NOMO-1 (cell line): ENCODE results near the gene EZR.

ENCODE experiments used
- DNase-seq, 2 experiments: peaks; one replicate each; lab custom pipeline; 2025; ENCODE audit not compliant: unreplicated experiment in 2 of 2; lab: John Stamatoyannopoulos, UW

Gene EZR

GRCh38 chr6:158819213-158819976, at the start of gene EZR:
Gene EZR (minus strand): TSS chr6:158819368. CDS start chr6:158818093, 1,275 bp downstream.
- peak; percentile 65 to 82 for DNase-seq

DNA sequence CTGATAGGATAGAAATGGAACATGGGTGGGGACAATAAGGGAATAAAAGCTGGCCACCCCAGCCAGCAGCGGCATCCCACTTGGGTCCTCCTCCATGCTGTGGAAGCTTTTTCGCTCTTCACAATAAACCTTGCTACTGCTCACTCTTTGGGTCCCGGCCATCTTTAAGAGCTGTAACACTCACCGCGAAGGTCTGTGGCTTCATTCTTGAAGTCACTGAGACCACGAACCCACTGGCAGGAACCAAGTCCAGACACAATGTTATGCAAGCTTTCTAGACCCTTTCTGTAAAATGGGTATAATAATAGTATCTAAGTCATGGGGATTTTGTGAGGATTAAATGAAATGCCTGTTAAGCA, 48.9 kb upstream of the EZR start:
- no peak for DNase-seq

- no peak for DNase-seq
Observed at GRCh38 chr6:158867381-158868121, 48.4 kb upstream of the EZR start.

DNA sequence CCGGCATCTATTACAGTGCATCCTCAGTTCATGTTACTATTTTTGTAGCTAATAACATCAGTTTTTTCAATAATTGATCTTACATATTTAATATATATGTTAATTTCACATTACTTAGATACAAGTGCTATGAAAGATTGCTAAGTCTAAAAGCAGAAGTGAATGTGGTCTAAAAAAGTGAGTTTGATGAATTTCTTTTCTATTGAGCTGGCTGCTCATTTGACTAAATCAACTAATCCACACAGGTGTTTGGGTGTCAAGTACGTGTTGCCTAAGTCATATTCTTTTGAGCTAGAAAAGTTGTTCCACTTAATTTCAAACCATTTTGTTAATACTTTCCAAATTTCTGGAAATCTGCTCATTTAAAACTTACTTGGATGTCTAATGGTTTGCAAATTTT, 46.6 kb upstream of the EZR start:
- peak in 1 of 2 experiments; percentile 86 for DNase-seq

DNA sequence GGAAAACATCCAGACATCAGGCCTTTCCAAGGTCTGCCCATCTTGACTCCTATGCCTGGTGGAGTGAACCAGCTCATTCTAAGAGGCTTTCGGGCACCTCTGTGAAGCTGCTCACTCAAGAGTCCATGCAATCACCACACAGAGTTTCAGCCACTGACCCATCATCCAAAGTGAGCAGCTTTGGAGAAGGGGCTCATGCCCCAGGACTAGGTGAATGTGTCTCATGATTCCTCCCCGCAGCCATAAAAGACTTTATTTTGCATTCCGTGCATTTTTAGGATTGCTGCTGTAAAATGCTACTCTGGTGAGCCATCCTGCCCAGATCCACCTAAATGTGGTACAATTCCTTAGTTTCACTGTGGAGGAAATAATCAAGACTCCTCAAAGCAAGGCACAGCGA, 44.5 kb upstream of the EZR start:
- no peak for DNase-seq

- no peak for DNase-seq
Observed at GRCh38 chr6:158861686-158862381, 42.7 kb upstream of the EZR start.

GRCh38 chr6:158860279-158860865, 41.2 kb upstream of the EZR start:
- DNase-seq: no peak

GRCh38 chr6:158856261-158856660, 37.1 kb upstream of the EZR start:
- DNase-seq: no peak

DNA sequence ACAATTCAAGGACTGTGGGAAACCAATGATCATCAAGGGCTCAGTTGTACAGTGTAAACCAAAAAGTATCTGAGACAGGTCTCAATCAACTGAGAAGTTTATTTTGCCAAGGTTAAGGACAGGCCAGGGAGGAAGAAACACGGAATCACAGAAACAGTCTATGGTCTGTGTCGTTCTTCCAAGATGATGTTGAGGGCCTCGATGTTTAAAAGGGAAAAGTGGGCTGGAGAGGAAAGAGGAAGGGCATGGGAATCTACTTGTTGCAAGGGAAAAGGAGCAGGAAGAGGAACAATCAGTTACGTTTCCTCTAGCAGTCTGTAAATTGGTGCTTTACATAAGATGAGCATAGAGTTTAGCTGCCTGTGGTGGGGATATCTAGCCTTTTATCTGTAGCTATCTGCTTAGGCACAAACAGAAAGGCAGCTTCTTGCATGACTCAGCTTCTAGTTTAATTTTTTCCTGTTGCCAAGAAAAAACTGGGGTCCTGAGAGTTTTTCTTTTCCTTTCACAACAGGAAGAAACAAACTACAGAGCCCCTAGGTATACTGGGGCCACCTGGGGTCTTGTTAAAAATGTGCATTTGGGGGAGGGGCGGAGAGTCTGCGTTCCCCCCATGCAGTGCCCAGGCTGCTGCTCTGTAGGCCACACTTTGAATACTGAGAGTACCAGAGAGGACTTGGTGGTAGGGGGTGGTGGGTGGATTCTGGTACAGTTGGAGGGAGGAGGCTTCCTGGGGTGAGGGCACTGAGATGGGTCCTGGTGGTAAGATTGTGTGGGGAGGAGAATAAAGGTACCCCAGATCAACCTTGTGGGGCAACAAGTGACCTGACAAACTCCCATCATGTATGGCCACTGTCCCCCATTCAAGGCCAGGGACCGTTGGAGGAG, 35.3 kb upstream of the EZR start:
- peak; percentile 4 to 29 for DNase-seq

DNA sequence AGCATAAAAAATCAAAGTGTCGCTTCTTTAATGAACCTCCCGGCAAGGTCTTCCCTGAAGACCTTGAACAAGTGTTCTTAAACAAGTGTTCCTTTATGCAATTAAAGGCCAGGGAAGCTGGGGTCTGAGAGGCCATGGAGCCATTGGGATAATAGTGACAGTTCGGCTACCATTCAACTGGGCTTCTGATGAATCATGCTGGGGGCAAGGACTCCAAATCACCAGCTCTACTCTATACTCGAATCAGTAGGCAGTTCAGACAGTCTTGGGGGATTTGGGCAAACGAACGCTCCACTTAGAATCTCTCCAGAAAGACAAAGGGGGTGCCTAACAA, 34.7 kb upstream of the EZR start:
- no peak for DNase-seq

DNA sequence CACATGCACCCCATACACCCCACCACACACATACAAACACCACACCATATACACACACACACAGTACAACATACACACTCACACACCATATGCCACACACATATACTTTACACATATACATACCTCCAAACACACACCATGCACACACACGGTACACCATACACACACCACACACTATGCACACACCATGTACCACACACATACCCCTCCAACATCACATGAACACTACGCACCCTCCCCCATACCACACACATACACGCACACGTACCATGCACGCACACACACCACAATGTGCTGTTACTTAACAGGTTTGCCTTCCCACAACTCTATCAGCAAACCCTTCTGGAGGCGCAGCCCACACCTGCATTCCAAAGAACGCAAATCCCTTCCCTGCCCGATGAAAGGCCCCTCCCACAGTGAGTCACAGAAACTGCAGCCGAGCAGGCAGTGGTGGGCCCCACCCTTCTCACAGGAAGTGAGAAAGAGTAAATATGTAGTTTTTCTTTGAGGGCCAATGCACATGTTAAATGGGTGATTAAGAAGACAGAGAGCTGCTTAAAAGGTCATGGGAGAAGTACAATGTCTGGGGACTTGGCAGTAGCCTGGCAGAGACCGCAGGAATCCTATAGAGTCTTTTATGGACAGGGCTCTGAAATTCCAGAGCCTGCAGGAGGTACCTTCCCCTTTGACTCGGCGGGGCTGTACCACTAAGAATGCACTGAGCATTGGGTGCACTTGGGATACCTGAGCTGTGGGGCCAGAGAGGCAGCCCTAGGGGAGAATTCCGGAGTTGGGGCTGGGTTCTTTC, 34.1 kb upstream of the EZR start:
- DNase-seq: peak; percentile 84 to 90

- no peak for DNase-seq
Observed at GRCh38 chr6:158852312-158853071, 33.3 kb upstream of the EZR start.

DNA sequence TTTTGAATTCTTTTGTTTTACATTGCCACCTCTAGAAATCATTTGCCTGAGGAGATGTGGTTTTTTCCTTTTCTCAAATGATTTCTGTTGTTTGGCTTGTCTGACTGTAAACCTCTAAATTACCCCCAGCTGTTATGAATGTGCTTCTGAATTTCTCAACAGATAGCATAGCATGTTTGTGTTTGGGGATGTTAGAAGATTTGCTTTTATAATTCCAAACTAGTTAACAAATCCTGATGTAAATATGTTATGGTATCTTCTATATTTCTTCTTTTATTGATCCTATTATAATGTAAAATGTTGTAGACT, 31.6 kb upstream of the EZR start:
- DNase-seq: no peak

GRCh38 chr6:158849899-158850806, 31.0 kb upstream of the EZR start:
- peak; percentile 66 to 92 for DNase-seq

DNA sequence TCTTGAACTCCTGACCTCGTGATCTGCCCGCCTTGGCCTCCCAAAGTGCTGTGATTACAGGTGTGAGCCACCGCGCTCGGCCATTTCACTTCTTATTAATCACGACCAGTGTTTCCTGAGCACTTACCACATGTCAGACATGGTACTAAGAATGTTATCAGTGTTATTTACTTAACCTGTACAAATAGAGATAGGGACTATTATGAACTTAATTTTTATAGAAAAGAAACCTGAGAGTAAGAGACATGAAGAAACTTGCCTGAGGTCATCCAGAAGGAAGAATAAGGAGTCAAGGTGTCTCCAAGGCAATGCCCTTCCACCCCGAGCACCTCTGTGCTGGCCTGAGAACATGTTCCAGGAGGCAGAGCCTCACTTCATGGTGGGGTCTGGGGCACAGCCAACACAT, 29.3 kb upstream of the EZR start:
- DNase-seq: no peak

DNA sequence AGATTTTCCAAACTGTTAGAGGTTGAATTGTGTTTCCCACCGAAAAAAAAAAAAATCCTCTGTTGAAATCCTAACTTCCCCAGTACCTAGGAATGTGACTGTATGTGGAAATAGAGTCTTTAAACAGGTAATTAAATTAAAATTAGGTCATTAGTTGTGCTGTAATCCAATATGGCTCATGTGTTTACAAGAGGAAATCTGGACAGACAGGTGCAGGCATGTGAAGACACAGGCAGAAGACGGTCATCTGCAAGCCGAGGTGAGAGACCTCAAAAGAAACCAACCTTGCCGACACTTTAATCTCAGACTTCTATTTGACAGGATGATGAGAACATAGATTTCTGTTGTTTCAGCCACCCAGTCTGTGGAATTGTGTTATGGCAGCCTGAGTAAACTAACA, 28.6 kb upstream of the EZR start:
- DNase-seq: no peak

DNA sequence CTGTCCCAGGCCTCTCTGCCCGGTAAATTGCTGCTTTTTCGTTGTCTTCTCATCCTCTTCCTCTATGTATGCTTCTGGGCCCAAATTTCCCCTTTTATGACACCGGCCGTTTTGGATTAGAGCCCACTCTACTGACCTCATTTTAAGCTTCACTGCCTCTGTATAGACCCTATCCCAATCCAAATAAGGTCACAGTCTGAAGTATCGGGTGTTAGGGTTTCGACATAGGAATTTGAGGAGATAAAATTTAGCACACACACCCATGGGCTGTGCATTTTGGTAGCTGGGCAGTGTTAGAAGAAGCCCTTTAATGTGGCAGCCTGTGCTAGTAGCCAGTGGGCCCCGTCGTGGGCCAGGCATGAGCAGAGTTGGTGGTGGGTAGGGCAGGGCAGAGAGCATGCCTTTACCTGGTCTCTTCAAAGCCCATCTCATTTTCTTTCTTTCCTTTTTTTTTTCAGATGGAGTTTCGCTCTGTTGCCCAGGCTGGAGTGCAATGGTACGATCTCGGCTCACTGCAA, 27.9 kb upstream of the EZR start:
- no peak for DNase-seq
